Measurements from ENCODE around the gene HLA-DQA2.

Gene HLA-DQA2

DNA sequence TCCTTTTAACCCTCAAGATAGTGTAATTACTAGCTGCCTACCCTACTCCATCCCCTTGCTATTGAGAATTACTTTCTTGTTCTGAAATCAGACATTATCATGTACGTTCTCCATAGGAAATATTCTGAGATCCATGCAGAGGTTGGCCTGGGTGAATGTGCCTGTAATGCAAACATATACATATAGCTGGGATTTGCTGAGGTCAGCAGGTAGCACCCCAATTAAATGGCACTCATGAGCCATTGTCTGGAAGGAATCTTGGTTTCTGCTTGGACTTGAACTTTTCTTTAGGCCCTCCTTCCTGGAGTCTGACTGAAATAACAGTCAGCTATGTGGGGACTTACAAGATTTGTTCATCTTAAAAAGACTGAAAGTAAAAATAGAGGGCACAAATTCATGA lies 18.5 kb downstream of the HLA-DQA2 start:
- TF ChIP-seq, protein P1, sequence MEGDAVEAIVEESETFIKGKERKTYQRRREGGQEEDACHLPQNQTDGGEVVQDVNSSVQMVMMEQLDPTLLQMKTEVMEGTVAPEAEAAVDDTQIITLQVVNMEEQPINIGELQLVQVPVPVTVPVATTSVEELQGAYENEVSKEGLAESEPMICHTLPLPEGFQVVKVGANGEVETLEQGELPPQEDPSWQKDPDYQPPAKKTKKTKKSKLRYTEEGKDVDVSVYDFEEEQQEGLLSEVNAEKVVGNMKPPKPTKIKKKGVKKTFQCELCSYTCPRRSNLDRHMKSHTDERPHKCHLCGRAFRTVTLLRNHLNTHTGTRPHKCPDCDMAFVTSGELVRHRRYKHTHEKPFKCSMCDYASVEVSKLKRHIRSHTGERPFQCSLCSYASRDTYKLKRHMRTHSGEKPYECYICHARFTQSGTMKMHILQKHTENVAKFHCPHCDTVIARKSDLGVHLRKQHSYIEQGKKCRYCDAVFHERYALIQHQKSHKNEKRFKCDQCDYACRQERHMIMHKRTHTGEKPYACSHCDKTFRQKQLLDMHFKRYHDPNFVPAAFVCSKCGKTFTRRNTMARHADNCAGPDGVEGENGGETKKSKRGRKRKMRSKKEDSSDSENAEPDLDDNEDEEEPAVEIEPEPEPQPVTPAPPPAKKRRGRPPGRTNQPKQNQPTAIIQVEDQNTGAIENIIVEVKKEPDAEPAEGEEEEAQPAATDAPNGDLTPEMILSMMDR (conservative IDR thresholded peaks at IDR 0.05) = no peak
- TF ChIP-seq ZFX (IDR thresholded peaks at IDR 0.05) = no peak

DNA sequence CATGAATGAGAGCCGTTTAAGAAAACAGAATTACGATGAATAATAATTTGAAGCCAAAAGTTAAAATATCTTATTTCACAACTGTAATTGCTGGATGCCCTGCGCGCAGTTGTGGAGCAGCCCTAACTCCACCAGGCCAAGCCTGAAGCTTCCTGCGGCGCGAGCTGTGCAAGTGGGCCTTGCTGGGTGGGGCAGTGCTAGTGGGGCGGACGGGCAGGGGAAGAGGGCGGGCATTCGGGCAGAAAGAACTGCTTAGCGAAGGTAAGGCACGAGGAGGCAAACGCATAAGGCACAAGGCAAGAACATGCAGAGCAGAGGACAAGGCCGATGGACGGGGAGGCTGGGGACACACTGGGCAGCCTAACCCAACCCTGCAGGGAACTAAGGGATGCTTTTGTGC lies 19.9 kb downstream of the HLA-DQA2 start:
- TF ChIP-seq, protein P1 (conservative IDR thresholded peaks at IDR 0.05) = no peak
- TF ChIP-seq ZFX (IDR thresholded peaks at IDR 0.05) = no peak
- no peak overlapping the region for H3K27ac ChIP-seq

More for the DNA sequence above, 18.5 kb downstream of the HLA-DQA2 start:
- H3K27ac ChIP-seq = no peak overlapping the region

DNA sequence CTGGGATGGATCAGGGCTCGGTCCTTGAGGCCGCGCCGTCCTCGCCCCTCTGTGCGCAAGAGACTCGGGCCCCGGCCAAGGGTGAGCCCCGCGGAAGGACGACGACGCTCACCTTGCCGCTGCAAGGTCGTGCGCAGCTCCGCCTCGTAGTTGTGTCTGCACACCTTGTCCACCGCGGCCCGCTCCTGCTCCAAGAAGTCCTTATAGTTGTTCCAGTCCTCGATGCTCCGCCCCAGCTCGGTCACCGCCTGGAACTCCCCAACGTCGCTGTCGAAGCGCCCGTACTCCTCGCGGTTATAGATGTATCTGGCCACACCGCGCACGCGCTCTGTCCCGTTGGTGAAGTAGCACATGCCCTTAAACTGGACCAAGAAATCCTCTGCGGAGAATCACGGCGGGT lies 20.4 kb downstream of the HLA-DQA2 start:
- TF ChIP-seq ZFX (IDR thresholded peaks at IDR 0.05) = no peak
- TF ChIP-seq, protein P1 (conservative IDR thresholded peaks at IDR 0.05) = no peak
- H3K27ac ChIP-seq = no peak overlapping the region

DNA sequence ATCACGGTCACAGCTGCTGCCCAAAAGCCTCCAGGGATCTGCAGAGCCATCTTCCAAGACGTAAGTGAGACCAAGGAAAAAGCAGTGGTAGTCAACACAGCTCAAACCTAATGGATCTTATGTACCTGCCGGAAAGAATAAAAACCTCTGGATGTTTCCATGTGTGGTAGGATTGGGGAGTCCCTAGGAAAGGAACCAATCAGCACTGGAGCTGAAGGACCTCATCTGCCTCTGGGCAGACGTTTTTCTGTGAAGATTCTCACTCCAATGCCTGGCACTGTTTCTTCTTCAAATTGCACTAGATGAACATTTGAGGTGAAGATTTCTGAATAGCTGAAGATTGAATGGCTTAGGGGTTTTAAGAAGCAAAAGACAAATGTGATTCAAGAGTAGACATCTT lies 22.2 kb downstream of the HLA-DQA2 start, which contains the start of gene HLA-DQB2:
Gene HLA-DQB2, minus strand, starts transcription at position 112 of the 400 bp plus-strand sequence. Its CDS starts 62 bp downstream, at position 50.
- TF ChIP-seq ZFX (IDR thresholded peaks at IDR 0.05) = no peak
- TF ChIP-seq, protein P1 (conservative IDR thresholded peaks at IDR 0.05) = no peak
- no peak within 1 kb of the TSS for H3K27ac ChIP-seq

DNA sequence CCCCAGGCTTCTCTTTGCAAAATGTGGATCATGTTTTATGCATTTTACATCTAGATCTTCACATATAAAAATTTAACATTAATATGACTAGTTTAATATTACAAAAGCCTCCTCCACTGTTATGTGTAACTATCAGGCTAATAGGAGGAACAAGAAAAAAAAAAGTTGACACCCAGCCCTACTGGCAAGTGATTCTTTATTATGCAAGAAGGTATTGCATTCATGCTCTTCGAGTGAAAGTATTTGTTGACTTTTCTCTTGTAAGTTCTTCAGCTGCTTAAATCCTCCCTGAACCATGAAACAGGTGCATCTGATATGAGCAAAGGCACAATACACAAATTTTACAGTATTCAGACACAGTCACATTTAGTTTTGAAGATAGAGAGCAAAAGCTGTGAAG lies 22.9 kb downstream of the HLA-DQA2 start:
- TF ChIP-seq, protein P1 (conservative IDR thresholded peaks at IDR 0.05) = no peak
- no peak for TF ChIP-seq ZFX (IDR thresholded peaks at IDR 0.05)
- H3K27ac ChIP-seq = no peak overlapping the region

DNA sequence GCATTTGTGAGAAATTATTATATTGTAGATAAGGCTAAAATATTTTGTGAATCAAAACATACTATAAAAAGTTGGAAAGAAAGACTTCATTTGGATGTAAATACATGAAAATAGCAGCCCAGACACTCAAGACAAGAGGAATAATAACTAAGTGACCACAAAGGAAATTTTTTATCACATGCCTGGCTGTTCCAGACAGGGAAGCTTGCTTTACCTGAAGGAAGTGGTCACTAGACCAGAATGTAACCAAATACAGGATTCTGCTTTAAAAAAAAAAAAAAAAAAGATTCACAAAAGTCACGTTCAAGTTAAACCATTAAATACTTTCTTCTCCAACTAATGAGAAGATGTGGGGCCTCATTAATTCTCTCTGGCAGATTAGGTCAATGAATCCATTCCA lies 31.5 kb downstream of the HLA-DQA2 start:
- no peak overlapping the region for H3K27ac ChIP-seq
- TF ChIP-seq ZFX (IDR thresholded peaks at IDR 0.05) = no peak

DNA sequence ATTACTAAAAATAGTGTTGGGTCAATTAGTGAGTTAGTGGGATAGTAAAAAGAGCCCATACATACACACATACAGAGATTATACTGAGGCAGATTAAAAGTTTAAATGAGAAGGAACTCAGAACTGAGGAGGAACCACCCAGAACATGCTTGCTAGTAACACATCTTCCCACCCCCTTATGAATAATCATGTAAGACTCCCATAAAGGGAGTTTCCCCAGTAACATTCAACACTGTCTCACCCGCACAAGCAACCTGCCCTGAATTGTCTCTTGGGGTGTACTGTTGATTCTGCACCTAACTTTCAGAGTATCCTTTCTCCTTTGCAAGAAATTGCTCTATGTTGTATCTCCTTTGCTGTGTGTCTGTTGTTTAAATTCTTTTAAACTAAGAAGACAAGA lies 33.2 kb downstream of the HLA-DQA2 start:
- H3K27ac ChIP-seq = no peak overlapping the region
- TF ChIP-seq ZFX (IDR thresholded peaks at IDR 0.05) = no peak
- TF ChIP-seq, protein P1 (conservative IDR thresholded peaks at IDR 0.05) = no peak

DNA sequence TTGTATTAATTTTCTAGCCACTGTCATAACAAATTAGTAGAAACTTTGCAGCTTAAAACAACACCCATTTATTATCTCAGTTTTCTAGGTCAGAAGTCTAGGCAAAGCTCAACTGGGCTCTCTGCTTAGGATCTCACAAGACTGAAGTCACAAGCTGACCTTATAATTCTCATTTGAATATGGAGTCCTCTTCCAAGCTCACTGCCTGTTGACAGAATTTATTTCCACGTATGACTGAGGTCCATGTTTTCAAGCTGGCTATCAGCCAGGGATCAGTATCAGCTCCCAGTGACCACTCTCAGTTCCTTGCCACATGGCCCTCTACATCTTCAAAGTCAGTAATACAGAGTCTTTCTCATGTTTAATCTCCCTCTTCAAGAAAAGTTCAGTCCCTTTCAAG lies 33.9 kb downstream of the HLA-DQA2 start:
- no peak overlapping the region for H3K27ac ChIP-seq
- no peak for TF ChIP-seq ZFX (IDR thresholded peaks at IDR 0.05)
- TF ChIP-seq, protein P1 (conservative IDR thresholded peaks at IDR 0.05) = no peak

Measured in C4-2B (cell line).